ENCODE results near the gene CABS1.

The CABS1 gene

GRCh38 chr4:70334681-70335080 is at the start of gene CABS1:
TSS of gene CABS1 (plus strand) at chr4:70334981. CDS start at chr4:70335040, 59 bp downstream.
- no peak within 1 kb of the TSS for H3K27ac Mint-ChIP-seq
- CTCF ChIA-PET: no interaction called here
- DNase-seq: no peak

GRCh38 chr4:70288651-70289050 is 46.1 kb upstream of the CABS1 start:
- no peaks in the 10 kb centered on the region for H3K4me1 Mint-ChIP-seq
- H3K27me3 Mint-ChIP-seq: no peaks in the 10 kb centered on the region
- no peak for DNase-seq
- no peak overlapping the region for H3K4me3 Mint-ChIP-seq
- CTCF ChIA-PET: no interaction called here
- no peaks in the 10 kb centered on the region for H3K36me3 Mint-ChIP-seq
- no peak overlapping the region for H3K27ac Mint-ChIP-seq
- H3K9me3 Mint-ChIP-seq: no peaks in the 10 kb centered on the region

More at GRCh38 chr4:70334681-70335080, at the start of gene CABS1:
- Mint-ChIP-seq H3K9me3 (no peaks in the 10 kb centered on the region), H3K4me1 (no peaks in the 10 kb centered on the region), H3K27me3 (no peaks in the 10 kb centered on the region), H3K4me3 (no peak within 1 kb of the TSS), H3K36me3 (no peaks in the 10 kb centered on the region)

- Mint-ChIP-seq H3K9me3 (no peaks in the 10 kb centered on the region), H3K27me3 (no peaks in the 10 kb centered on the region), H3K4me3 (no peak overlapping the region), H3K36me3 (no peaks in the 10 kb centered on the region), H3K4me1 (no peaks in the 10 kb centered on the region), H3K27ac (no peak overlapping the region)
- DNase-seq: no peak
- CTCF ChIA-PET: no interaction called here
These were observed 43.4 kb upstream of the CABS1 start for GRCh38 chr4:70291341-70291740.

GRCh38 chr4:70297576-70297975 is 37.2 kb upstream of the CABS1 start:
- CTCF ChIA-PET: no interaction called here
- H3K36me3 Mint-ChIP-seq: no peaks in the 10 kb centered on the region

GRCh38 chr4:70298051-70298450 is 36.7 kb upstream of the CABS1 start:
- no peaks in the 10 kb centered on the region for H3K4me1 Mint-ChIP-seq
- no peaks in the 10 kb centered on the region for H3K27me3 Mint-ChIP-seq
- no peak overlapping the region for H3K27ac Mint-ChIP-seq
- no peaks in the 10 kb centered on the region for H3K9me3 Mint-ChIP-seq
- no peaks in the 10 kb centered on the region for H3K36me3 Mint-ChIP-seq
- H3K4me3 Mint-ChIP-seq: no peak overlapping the region
- CTCF ChIA-PET: no interaction called here
- no peak for DNase-seq

More at GRCh38 chr4:70297576-70297975, 37.2 kb upstream of the CABS1 start:
- Mint-ChIP-seq H3K4me3 (no peak overlapping the region), H3K27ac (no peak overlapping the region), H3K4me1 (no peaks in the 10 kb centered on the region), H3K9me3 (no peaks in the 10 kb centered on the region), H3K27me3 (no peaks in the 10 kb centered on the region)
- DNase-seq: no peak

GRCh38 chr4:70299643-70300042 is 35.1 kb upstream of the CABS1 start:
- H3K4me3 Mint-ChIP-seq: no peak overlapping the region
- H3K36me3 Mint-ChIP-seq: no peaks in the 10 kb centered on the region
- H3K9me3 Mint-ChIP-seq: no peaks in the 10 kb centered on the region
- no peaks in the 10 kb centered on the region for H3K27me3 Mint-ChIP-seq
- H3K4me1 Mint-ChIP-seq: no peaks in the 10 kb centered on the region
- no peak overlapping the region for H3K27ac Mint-ChIP-seq
- CTCF ChIA-PET: no interaction called here
- DNase-seq: no peak

- CTCF ChIA-PET: no interaction called here
- no peaks in the 10 kb centered on the region for H3K4me1 Mint-ChIP-seq
- DNase-seq: no peak
- no peaks in the 10 kb centered on the region for H3K27me3 Mint-ChIP-seq
- no peaks in the 10 kb centered on the region for H3K36me3 Mint-ChIP-seq
- no peak overlapping the region for H3K27ac Mint-ChIP-seq
- no peaks in the 10 kb centered on the region for H3K9me3 Mint-ChIP-seq
- H3K4me3 Mint-ChIP-seq: no peak overlapping the region
These were observed 34.6 kb upstream of the CABS1 start for GRCh38 chr4:70300215-70300614.

- Mint-ChIP-seq H3K9me3 (no peaks in the 10 kb centered on the region), H3K27ac (no peak overlapping the region), H3K4me1 (no peaks in the 10 kb centered on the region), H3K27me3 (no peaks in the 10 kb centered on the region), H3K36me3 (no peaks in the 10 kb centered on the region), H3K4me3 (no peak overlapping the region)
- CTCF ChIA-PET: no interaction called here
- no peak for DNase-seq
These were observed 31.7 kb upstream of the CABS1 start for GRCh38 chr4:70303090-70303489.

- Mint-ChIP-seq H3K9me3 (no peaks in the 10 kb centered on the region), H3K4me3 (no peak overlapping the region), H3K27me3 (no peaks in the 10 kb centered on the region), H3K27ac (no peak overlapping the region), H3K36me3 (no peaks in the 10 kb centered on the region), H3K4me1 (no peaks in the 10 kb centered on the region)
- CTCF ChIA-PET: no interaction called here
- DNase-seq: no peak
These were observed 29.2 kb upstream of the CABS1 start for GRCh38 chr4:70305601-70306000.

GRCh38 chr4:70306076-70306475 is 28.7 kb upstream of the CABS1 start:
- Mint-ChIP-seq H3K4me3 (no peak overlapping the region), H3K9me3 (no peaks in the 10 kb centered on the region), H3K27me3 (no peaks in the 10 kb centered on the region), H3K4me1 (no peaks in the 10 kb centered on the region), H3K27ac (no peak overlapping the region), H3K36me3 (no peaks in the 10 kb centered on the region)
- no peak for DNase-seq
- CTCF ChIA-PET: no interaction called here

GRCh38 chr4:70313736-70314135 is 21.0 kb upstream of the CABS1 start:
- Mint-ChIP-seq H3K4me1 (no peaks in the 10 kb centered on the region), H3K27ac (no peak overlapping the region)
- CTCF ChIA-PET: no interaction called here

GRCh38 chr4:70315928-70316327 is 18.9 kb upstream of the CABS1 start:
- H3K4me3 Mint-ChIP-seq: no peak overlapping the region
- no peaks in the 10 kb centered on the region for H3K36me3 Mint-ChIP-seq
- H3K27ac Mint-ChIP-seq: no peak overlapping the region
- DNase-seq: no peak
- no peaks in the 10 kb centered on the region for H3K27me3 Mint-ChIP-seq
- no peaks in the 10 kb centered on the region for H3K9me3 Mint-ChIP-seq
- no peaks in the 10 kb centered on the region for H3K4me1 Mint-ChIP-seq
- CTCF ChIA-PET: no interaction called here

More at GRCh38 chr4:70313736-70314135, 21.0 kb upstream of the CABS1 start:
- DNase-seq: no peak
- Mint-ChIP-seq H3K27me3 (no peaks in the 10 kb centered on the region), H3K36me3 (no peaks in the 10 kb centered on the region), H3K4me3 (no peak overlapping the region), H3K9me3 (no peaks in the 10 kb centered on the region)

GRCh38 chr4:70326052-70326451 is 8.7 kb upstream of the CABS1 start:
- Mint-ChIP-seq H3K4me1 (no peaks in the 10 kb centered on the region), H3K9me3 (no peaks in the 10 kb centered on the region), H3K4me3 (no peak overlapping the region), H3K27ac (no peak overlapping the region), H3K27me3 (no peaks in the 10 kb centered on the region), H3K36me3 (no peaks in the 10 kb centered on the region)
- no peak for DNase-seq
- CTCF ChIA-PET: interaction anchor here (0.5 kb wide), 1 partner anchor 17 kb away, joined by 4 read pairs; no protein-coding TSS in a partner anchor

- Mint-ChIP-seq H3K4me1 (no peaks in the 10 kb centered on the region), H3K36me3 (no peaks in the 10 kb centered on the region), H3K9me3 (no peaks in the 10 kb centered on the region), H3K27ac (no peak overlapping the region), H3K4me3 (no peak overlapping the region), H3K27me3 (no peaks in the 10 kb centered on the region)
- CTCF ChIA-PET: no interaction called here
- no peak for DNase-seq
These were observed 1.3 kb downstream of the CABS1 start for GRCh38 chr4:70336043-70336442.

GRCh38 chr4:70337886-70338420 is 3.2 kb downstream of the CABS1 start:
- H3K36me3 Mint-ChIP-seq: no peaks in the 10 kb centered on the region
- no peaks in the 10 kb centered on the region for H3K4me1 Mint-ChIP-seq
- no peaks in the 10 kb centered on the region for H3K27me3 Mint-ChIP-seq
- no peak overlapping the region for H3K4me3 Mint-ChIP-seq
- CTCF ChIA-PET: no interaction called here
- no peaks in the 10 kb centered on the region for H3K9me3 Mint-ChIP-seq
- DNase-seq: no peak
- no peak overlapping the region for H3K27ac Mint-ChIP-seq

- H3K27ac Mint-ChIP-seq: no peak overlapping the region
- no peak for DNase-seq
- H3K9me3 Mint-ChIP-seq: no peaks in the 10 kb centered on the region
- H3K4me3 Mint-ChIP-seq: no peak overlapping the region
- no peaks in the 10 kb centered on the region for H3K36me3 Mint-ChIP-seq
- no peaks in the 10 kb centered on the region for H3K27me3 Mint-ChIP-seq
- CTCF ChIA-PET: no interaction called here
- no peaks in the 10 kb centered on the region for H3K4me1 Mint-ChIP-seq
These were observed 21.4 kb downstream of the CABS1 start for GRCh38 chr4:70356185-70356584.

All from activated naive CD4-positive, alpha-beta T cell treated with anti-CD3 and anti-CD28 coated beads, Interleukin-2, amount 10 ng/mL, durations not matched to agents 7 days and 5 days (primary cell).